ENCODE results near the gene EYA2. TPM values are rescaled to one million over a fixed set of nuclear protein-coding genes. Genes with fewer than 3 reads are reported as not detected.

EYA2 gene
- total RNA-seq, 1 experiment from 2014 or later, result not detected

GRCh38 chr20:47070176-47070575 lies 175.5 kb downstream of the EYA2 start:
- TF ChIP-seq CTCF (IDR thresholded peaks at IDR 0.05; ENCODE audit: unreplicated experiment), result no peak
- Mint-ChIP-seq H3K36me3 (ENCODE audit: insufficient read depth, unreplicated experiment) (no peaks in the 10 kb centered on the region), H3K27me3 (ENCODE audit: insufficient read depth, unreplicated experiment) (no peaks in the 10 kb centered on the region), H3K4me1 (ENCODE audit: insufficient read depth, unreplicated experiment) (no peaks in the 10 kb centered on the region), H3K9me3 (ENCODE audit: unreplicated experiment) (peaks cover 15% of the 10 kb centered on the region), H3K27ac (ENCODE audit: low read depth, unreplicated experiment) (no peak overlapping the region), H3K4me3 (ENCODE audit: unreplicated experiment) (no peak overlapping the region)
- ChIA-PET CTCF (no interaction called here), POLR2A (no interaction called here)
- BruUV-seq (replicated peaks), result no TSS peak
- intact Hi-C loops (cut with micrococcal nuclease), result no loop called here
- DNase-seq (ENCODE audit: unreplicated experiment), result no peak

- Mint-ChIP-seq H3K4me1 (ENCODE audit: insufficient read depth, unreplicated experiment) (no peaks in the 10 kb centered on the region), H3K9me3 (ENCODE audit: unreplicated experiment) (peaks cover 19% of the 10 kb centered on the region), H3K4me3 (ENCODE audit: unreplicated experiment) (no peak overlapping the region), H3K27ac (ENCODE audit: low read depth, unreplicated experiment) (no peak overlapping the region), H3K27me3 (ENCODE audit: insufficient read depth, unreplicated experiment) (no peaks in the 10 kb centered on the region), H3K36me3 (ENCODE audit: insufficient read depth, unreplicated experiment) (no peaks in the 10 kb centered on the region)
- intact Hi-C loops (cut with micrococcal nuclease), result no loop called here
- BruUV-seq (replicated peaks), result no TSS peak
- CTCF ChIA-PET, result no interaction called here
- TF ChIP-seq CTCF (IDR thresholded peaks at IDR 0.05; ENCODE audit: unreplicated experiment), result no peak
- POLR2A ChIA-PET, result no interaction called here
- no peak for DNase-seq (ENCODE audit: unreplicated experiment)
Measured at GRCh38 chr20:47071646-47072185, 177.1 kb downstream of the EYA2 start.

GRCh38 chr20:47073766-47074475 lies 179.3 kb downstream of the EYA2 start:
- Mint-ChIP-seq H3K9me3 (ENCODE audit: unreplicated experiment) (peaks cover 7% of the 10 kb centered on the region), H3K27me3 (ENCODE audit: insufficient read depth, unreplicated experiment) (no peaks in the 10 kb centered on the region), H3K4me1 (ENCODE audit: insufficient read depth, unreplicated experiment) (no peaks in the 10 kb centered on the region), H3K36me3 (ENCODE audit: insufficient read depth, unreplicated experiment) (no peaks in the 10 kb centered on the region), H3K4me3 (ENCODE audit: unreplicated experiment) (no peak overlapping the region), H3K27ac (ENCODE audit: low read depth, unreplicated experiment) (no peak overlapping the region)
- no peak for DNase-seq (ENCODE audit: unreplicated experiment)
- POLR2A ChIA-PET, result no interaction called here
- CTCF ChIA-PET, result interaction anchor here (0.6 kb wide), 1 partner anchor 16 kb away, joined by 3 read pairs; no protein-coding TSS in a partner anchor
- no peak for TF ChIP-seq CTCF (IDR thresholded peaks at IDR 0.05; ENCODE audit: unreplicated experiment)
- BruUV-seq (replicated peaks), result no TSS peak
- intact Hi-C loops (cut with micrococcal nuclease), result no loop called here

- peaks cover 14% of the 10 kb centered on the region for H3K9me3 Mint-ChIP-seq (ENCODE audit: unreplicated experiment)
- no TSS peak for BruUV-seq (replicated peaks)
- no peaks in the 10 kb centered on the region for H3K27me3 Mint-ChIP-seq (ENCODE audit: insufficient read depth, unreplicated experiment)
- H3K4me1 Mint-ChIP-seq (ENCODE audit: insufficient read depth, unreplicated experiment), result no peaks in the 10 kb centered on the region
- H3K4me3 Mint-ChIP-seq (ENCODE audit: unreplicated experiment), result no peak overlapping the region
- ChIA-PET POLR2A (interaction anchor here (0.8 kb wide), 1 partner anchor 33 kb away, joined by 3 read pairs; no protein-coding TSS in a partner anchor), CTCF (no interaction called here)
- no peak for DNase-seq (ENCODE audit: unreplicated experiment)
- intact Hi-C loops (cut with micrococcal nuclease), result no loop called here
- H3K27ac Mint-ChIP-seq (ENCODE audit: low read depth, unreplicated experiment), result no peak overlapping the region
- H3K36me3 Mint-ChIP-seq (ENCODE audit: insufficient read depth, unreplicated experiment), result no peaks in the 10 kb centered on the region
- TF ChIP-seq CTCF (IDR thresholded peaks at IDR 0.05; ENCODE audit: unreplicated experiment), result no peak
Measured at GRCh38 chr20:47075263-47075662, 180.6 kb downstream of the EYA2 start.

All from MCF 10A (cell line).